ENCODE measurements around the gene PTPRR.

DNA sequence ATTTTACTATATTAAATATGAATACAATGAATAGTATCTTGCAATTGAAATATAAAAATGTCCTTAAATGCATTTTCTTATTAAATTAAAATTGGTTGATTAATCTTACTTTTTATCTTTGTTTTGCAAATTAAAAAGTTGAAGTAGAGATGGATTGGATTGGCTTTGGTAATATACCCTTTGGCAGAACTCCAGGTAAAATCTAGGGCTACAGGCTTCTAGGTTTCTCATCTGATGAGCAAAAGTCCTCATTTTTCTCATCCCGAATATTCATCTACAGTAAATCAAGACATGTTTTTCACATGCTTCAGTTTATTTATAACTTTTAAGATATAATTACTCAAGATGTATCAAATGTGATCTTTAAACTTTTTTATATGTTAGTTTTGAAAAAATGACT is 2.2 kb downstream of the PTPRR start:
- no peak for TF ChIP-seq EZH2 (IDR thresholded peaks at IDR 0.05; ENCODE audit: borderline replicate concordance, insufficient read depth, low read depth, low read length, poor library complexity, severe bottlenecking)
- TF ChIP-seq, protein P1, sequence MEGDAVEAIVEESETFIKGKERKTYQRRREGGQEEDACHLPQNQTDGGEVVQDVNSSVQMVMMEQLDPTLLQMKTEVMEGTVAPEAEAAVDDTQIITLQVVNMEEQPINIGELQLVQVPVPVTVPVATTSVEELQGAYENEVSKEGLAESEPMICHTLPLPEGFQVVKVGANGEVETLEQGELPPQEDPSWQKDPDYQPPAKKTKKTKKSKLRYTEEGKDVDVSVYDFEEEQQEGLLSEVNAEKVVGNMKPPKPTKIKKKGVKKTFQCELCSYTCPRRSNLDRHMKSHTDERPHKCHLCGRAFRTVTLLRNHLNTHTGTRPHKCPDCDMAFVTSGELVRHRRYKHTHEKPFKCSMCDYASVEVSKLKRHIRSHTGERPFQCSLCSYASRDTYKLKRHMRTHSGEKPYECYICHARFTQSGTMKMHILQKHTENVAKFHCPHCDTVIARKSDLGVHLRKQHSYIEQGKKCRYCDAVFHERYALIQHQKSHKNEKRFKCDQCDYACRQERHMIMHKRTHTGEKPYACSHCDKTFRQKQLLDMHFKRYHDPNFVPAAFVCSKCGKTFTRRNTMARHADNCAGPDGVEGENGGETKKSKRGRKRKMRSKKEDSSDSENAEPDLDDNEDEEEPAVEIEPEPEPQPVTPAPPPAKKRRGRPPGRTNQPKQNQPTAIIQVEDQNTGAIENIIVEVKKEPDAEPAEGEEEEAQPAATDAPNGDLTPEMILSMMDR (IDR thresholded peaks at IDR 0.05), result no peak

Data from B cell (primary cell).